GM12891 (cell line): ENCODE data around the gene PPP1R13L.

ENCODE experiments used
- PAX5 ChIP-seq: IDR thresholded peaks from 2 replicates; pipeline ENCODE4 v1.6.1; 2011; ENCODE audit warnings: low read length, moderate library complexity, mild to moderate bottlenecking; ENCODE audit not compliant: insufficient read depth, severe bottlenecking
- POLR2A ChIP-seq: IDR thresholded peaks from 2 replicates; pipeline ENCODE4 v1.6.1; 2011; ENCODE audit warnings: low read depth, low read length, control low read depth
- POLR2AphosphoS5 ChIP-seq: IDR thresholded peaks from 2 replicates; pipeline ENCODE4 v1.6.1; 2011; ENCODE audit warnings: low read depth, low read length, control low read depth
- POU2F2 ChIP-seq: IDR thresholded peaks from 2 replicates; pipeline ENCODE4 v1.6.1; 2011; ENCODE audit warnings: low read depth, mild to moderate bottlenecking, control low read depth, low read length, moderate library complexity
- TAF1 ChIP-seq: IDR thresholded peaks from 2 replicates; pipeline ENCODE4 v1.6.1; 2011; ENCODE audit warnings: low read depth, low read length, control low read depth

DNA sequence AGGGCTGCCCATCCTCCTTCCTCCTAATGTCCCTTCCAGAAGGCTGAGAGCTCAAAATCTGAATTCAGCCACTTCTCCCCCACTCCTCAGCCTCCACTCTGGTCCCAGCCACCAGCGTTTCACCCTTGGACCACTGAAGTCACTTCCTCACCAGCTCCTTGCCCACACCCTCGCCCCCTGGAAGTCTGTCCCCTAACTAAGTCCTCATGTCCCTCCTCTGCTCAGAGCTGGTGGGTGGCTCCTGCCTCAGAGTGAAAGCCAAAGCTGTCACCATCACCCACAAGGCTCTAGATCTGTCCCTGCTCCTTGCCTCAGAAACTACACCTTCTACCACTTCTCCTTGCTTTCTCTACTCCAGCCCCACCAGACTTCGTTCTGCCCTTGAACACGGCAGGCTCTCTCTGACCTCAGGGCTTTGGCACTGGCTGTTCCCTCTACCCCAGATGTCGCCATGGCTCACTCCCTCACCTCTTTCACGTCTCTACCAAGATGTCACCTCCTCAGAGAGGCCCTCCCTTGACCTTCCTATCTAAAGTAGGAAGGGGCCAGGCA lies 17.2 kb upstream of the PPP1R13L start:
- TF ChIP-seq POLR2A (no peak), POU2F2 (no peak), POLR2AphosphoS5 (no peak), TAF1 (no peak), PAX5 (no peak)
